Upper lobe of left lung (tissue), 6 donors: ENCODE data around the gene TAS2R16. TPM values are rescaled to one million over a fixed set of nuclear protein-coding genes. Genes with fewer than 3 reads are reported as not detected.

Source experiments
- ATAC-seq, 2 donors: fragments of 200-7000 bp; cut with Tn5 transposase; one replicate each; pipeline ENCODE4 v1.9.1; 2022; ENCODE audit warnings: mild to moderate bottlenecking in 2 of 2, moderate library complexity in 2 of 2; ENCODE audit not compliant: low FRiP score in 2 of 2
- DNase-seq, 2 donors: peaks; one replicate each; pipeline ENCODE4 v3.0.0-alpha.2; 2019 to 2020
- H3K27ac ChIP-seq, 4 donors: fragments of 200-600 bp; sonication (generic); one replicate each; pipeline ENCODE4 v1.5.1; 2016 to 2019
- H3K27me3 ChIP-seq, 4 donors: fragments of 200-600 bp; sonication (generic); one replicate each; pipeline ENCODE4 v1.5.1; 2017 to 2019
- H3K36me3 ChIP-seq, 4 donors: fragments of 200-600 bp; sonication (generic); one replicate each; pipeline ENCODE4 v1.5.1; 2016 to 2019
- H3K4me1 ChIP-seq, 4 donors: fragments of 200-600 bp; sonication (generic); one replicate each; pipeline ENCODE4 v1.5.1; 2018 to 2019
- H3K4me3 ChIP-seq, 4 donors: fragments of 200-600 bp; sonication (generic); one replicate each; pipeline ENCODE4 v1.5.1; 2017 to 2019; ENCODE audit warnings: mild to moderate bottlenecking in 2 of 4, moderate library complexity in 1 of 4
- H3K9me3 ChIP-seq, 4 donors: fragments of 200-600 bp; sonication (generic); one replicate each; pipeline ENCODE4 v1.5.1; 2018 to 2019
- EP300 ChIP-seq, 4 donors: sonication (generic); formaldehyde crosslinking; IDR thresholded peaks; one replicate each; pipeline ENCODE4 v1.5.1; 2017; ENCODE audit warnings: antibody characterized with exemption in 4 of 4, control low read depth in 2 of 4
- POLR2A ChIP-seq, 4 donors: fragments of 450-650 bp; IDR thresholded peaks; one replicate each; pipeline ENCODE4 v1.5.1; 2016 to 2017; ENCODE audit warnings: antibody characterized with exemption in 4 of 4, mild to moderate bottlenecking in 2 of 4
- POLR2AphosphoS5 ChIP-seq, 2 donors: sonication (generic); formaldehyde crosslinking; IDR thresholded peaks; one replicate each; pipeline ENCODE4 v1.5.1; 2017; ENCODE audit warnings: antibody characterized with exemption in 2 of 2
- WGBS, 2 donors: methylation state at CpG; one replicate each; pipeline ENCODE4 v1.1.5; 2017 to 2018; 5-methylcytosine and 5-hydroxymethylcytosine counted together
- total RNA-seq, 6 donors: library from RNA; depleted of rRNA in 4 of 6; stranded (reverse); fragments of >200 nt in 4 of 6; gene quantifications; one replicate each; pipeline versions ENCODE4 v1.1.0 to v1.2.1, GENCODE V29; 2016 to 2021
- TF ChIP-seq, protein P1 (sequence below), 6 experiments: fragments of 450-650 bp in 4 of 6; fragments of 200-600 bp in 2 of 6; sonication (generic) in 2 of 6; IDR thresholded peaks; one replicate each; pipeline ENCODE4 v1.5.1; 2016 to 2019; ENCODE audit warnings: antibody characterized with exemption in 6 of 6
- donor health status: DM: no; HTN: no; CAD: no; lungs with moderate emphysema.
- donor health status: DM: no; HTN: yes; CAD: no; lungs with severe emphysema.

The TAS2R16 gene
- total RNA-seq, 6 donors from 2014 or later: not detected

DNA sequence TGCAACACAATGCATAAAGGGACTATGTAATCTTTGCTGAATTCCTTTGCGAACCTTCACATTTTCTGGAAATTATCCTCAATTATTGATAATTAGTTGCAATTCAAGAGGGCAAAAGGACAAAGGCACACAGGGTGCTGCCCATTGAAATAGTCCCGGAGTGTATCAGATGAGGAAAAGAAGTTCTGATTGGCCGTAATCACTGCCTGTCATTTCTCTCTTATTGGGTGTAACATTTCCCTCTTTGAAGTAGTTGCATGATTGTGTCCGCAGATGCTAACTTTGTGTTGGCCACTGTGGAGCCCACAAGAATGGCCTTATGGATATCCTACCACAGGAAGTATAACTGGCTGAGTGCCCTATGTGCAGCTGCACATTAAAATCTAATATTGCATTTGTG is 35.1 kb upstream of the TAS2R16 start:
- H3K4me3 ChIP-seq: no peak overlapping the region
- TF ChIP-seq, protein P1, sequence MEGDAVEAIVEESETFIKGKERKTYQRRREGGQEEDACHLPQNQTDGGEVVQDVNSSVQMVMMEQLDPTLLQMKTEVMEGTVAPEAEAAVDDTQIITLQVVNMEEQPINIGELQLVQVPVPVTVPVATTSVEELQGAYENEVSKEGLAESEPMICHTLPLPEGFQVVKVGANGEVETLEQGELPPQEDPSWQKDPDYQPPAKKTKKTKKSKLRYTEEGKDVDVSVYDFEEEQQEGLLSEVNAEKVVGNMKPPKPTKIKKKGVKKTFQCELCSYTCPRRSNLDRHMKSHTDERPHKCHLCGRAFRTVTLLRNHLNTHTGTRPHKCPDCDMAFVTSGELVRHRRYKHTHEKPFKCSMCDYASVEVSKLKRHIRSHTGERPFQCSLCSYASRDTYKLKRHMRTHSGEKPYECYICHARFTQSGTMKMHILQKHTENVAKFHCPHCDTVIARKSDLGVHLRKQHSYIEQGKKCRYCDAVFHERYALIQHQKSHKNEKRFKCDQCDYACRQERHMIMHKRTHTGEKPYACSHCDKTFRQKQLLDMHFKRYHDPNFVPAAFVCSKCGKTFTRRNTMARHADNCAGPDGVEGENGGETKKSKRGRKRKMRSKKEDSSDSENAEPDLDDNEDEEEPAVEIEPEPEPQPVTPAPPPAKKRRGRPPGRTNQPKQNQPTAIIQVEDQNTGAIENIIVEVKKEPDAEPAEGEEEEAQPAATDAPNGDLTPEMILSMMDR (IDR thresholded peaks at IDR 0.05): no peak
- TF ChIP-seq POLR2A (IDR thresholded peaks at IDR 0.05) (no peak), POLR2AphosphoS5 (IDR thresholded peaks at IDR 0.05) (no peak), EP300 (IDR thresholded peaks at IDR 0.05) (no peak)
- 93 to 95% methylated on average over 4 of the region's 4 CpGs for WGBS, 2 donors

DNA sequence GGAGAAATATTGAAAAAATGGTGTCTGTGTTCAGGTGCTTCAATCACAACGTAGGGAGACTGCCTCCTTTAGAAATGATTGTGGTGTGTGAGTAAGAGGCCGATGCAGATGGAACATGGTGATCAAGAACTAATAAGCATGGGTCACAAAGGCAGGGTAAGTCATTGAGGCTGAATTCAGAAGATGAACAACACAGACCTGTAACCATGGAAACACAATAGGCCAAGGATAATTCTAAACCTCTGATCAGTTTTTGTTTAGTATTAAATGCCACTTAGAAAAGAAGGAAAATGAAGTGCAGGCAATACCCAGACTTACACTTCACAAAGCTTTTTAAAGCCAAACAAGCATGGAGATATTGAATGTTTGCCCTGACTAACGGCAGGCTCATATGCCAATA is 32.8 kb upstream of the TAS2R16 start:
- no peak overlapping the region for H3K4me3 ChIP-seq
- no peak for ATAC-seq
- WGBS, 2 donors: 78 to 79% methylated on average over 3 of the region's 3 CpGs

More for the DNA sequence above, 35.1 kb upstream of the TAS2R16 start:
- no peak for ATAC-seq
- no peak overlapping the region for H3K27ac ChIP-seq
- H3K4me1 ChIP-seq: no peaks in the 10 kb centered on the region
- DNase-seq: no peak
- no peaks in the 10 kb centered on the region for H3K9me3 ChIP-seq
- H3K36me3 ChIP-seq: no peaks in the 10 kb centered on the region
- no peaks in the 10 kb centered on the region for H3K27me3 ChIP-seq

DNA sequence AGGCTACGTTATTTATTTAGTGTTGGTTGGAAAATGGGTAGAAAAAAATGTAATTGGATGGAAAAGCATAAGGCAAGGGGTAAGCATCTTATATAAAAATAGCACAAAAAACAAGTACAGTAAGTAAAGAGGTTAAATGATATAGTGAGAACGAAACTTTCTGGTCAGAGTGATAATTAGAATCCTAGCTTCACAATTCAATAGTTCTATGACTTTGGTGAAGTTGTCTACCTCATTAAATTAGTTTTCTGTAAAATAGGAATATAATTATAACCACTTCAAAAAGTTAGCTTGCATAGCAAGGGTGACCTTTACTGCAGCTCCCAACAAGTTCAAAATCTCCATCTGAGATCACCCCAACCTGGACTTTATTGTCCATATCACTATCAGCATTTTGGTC is 30.8 kb upstream of the TAS2R16 start:
- ATAC-seq: no peak
- WGBS, 2 donors: 77 to 86% methylated on average over 2 of the region's 2 CpGs
- no peaks in the 10 kb centered on the region for H3K4me1 ChIP-seq

More for the DNA sequence above, 32.8 kb upstream of the TAS2R16 start:
- no peaks in the 10 kb centered on the region for H3K36me3 ChIP-seq
- no peaks in the 10 kb centered on the region for H3K9me3 ChIP-seq
- TF ChIP-seq POLR2A (IDR thresholded peaks at IDR 0.05) (no peak), EP300 (IDR thresholded peaks at IDR 0.05) (no peak), POLR2AphosphoS5 (IDR thresholded peaks at IDR 0.05) (no peak)
- TF ChIP-seq, protein P1 (IDR thresholded peaks at IDR 0.05): no peak
- no peak overlapping the region for H3K27ac ChIP-seq
- no peaks in the 10 kb centered on the region for H3K27me3 ChIP-seq
- no peak for DNase-seq
- no peaks in the 10 kb centered on the region for H3K4me1 ChIP-seq

DNA sequence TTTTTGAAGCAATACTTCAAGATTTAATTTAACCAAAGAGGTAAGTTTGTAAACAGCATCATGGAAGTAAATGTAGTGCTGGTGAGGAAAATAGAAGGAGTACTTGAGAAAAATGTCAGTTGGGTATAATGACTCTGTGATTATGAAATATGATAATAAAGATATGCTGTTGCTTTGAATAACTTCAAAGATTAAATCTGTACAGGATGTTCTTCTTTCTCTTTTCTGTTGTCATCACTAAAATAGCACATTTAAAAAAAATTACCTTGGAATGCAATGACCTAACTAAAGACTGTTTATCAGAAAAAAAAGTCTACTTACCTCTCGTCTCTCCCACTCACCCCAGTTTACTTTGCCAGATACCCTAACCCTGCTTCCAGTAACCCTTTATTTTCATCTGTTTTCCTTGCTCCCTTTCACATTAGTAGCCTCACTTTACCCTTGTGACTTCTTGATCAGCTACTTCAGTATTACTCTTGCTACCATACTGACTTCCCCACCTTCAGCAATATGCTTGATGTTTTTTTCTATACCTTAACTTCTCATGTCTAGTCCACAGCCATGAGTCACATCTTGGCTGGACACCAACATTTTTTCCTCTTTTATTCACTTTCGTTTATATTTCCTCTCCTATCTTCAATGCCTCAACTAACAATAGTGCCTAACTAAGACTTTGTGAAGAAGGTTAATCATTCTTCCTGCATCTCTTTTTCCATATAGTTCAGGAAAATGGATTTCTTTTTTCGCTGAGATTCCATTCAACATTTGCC is 29.7 kb upstream of the TAS2R16 start:
- TF ChIP-seq, protein P1 (IDR thresholded peaks at IDR 0.05): no peak
- TF ChIP-seq POLR2AphosphoS5 (IDR thresholded peaks at IDR 0.05): no peak
- no peak for TF ChIP-seq EP300 (IDR thresholded peaks at IDR 0.05)
- TF ChIP-seq POLR2A (IDR thresholded peaks at IDR 0.05): no peak
- no peak for DNase-seq
- WGBS, 2 donors: 47 to 49% methylated on average over 3 of the region's 3 CpGs
- no peak overlapping the region for H3K4me3 ChIP-seq
- ATAC-seq: no peak
- no peaks in the 10 kb centered on the region for H3K27me3 ChIP-seq
- no peak overlapping the region for H3K27ac ChIP-seq
- H3K36me3 ChIP-seq: no peaks in the 10 kb centered on the region
- no peaks in the 10 kb centered on the region for H3K4me1 ChIP-seq
- no peaks in the 10 kb centered on the region for H3K9me3 ChIP-seq

More for the DNA sequence above, 30.8 kb upstream of the TAS2R16 start:
- DNase-seq: no peak
- Histone ChIP-seq H3K9me3 (no peaks in the 10 kb centered on the region), H3K27ac (no peak overlapping the region), H3K4me3 (no peak overlapping the region), H3K36me3 (no peaks in the 10 kb centered on the region), H3K27me3 (no peaks in the 10 kb centered on the region)
- TF ChIP-seq, protein P1 (IDR thresholded peaks at IDR 0.05): no peak
- no peak for TF ChIP-seq POLR2AphosphoS5 (IDR thresholded peaks at IDR 0.05)
- TF ChIP-seq POLR2A (IDR thresholded peaks at IDR 0.05): no peak
- no peak for TF ChIP-seq EP300 (IDR thresholded peaks at IDR 0.05)

DNA sequence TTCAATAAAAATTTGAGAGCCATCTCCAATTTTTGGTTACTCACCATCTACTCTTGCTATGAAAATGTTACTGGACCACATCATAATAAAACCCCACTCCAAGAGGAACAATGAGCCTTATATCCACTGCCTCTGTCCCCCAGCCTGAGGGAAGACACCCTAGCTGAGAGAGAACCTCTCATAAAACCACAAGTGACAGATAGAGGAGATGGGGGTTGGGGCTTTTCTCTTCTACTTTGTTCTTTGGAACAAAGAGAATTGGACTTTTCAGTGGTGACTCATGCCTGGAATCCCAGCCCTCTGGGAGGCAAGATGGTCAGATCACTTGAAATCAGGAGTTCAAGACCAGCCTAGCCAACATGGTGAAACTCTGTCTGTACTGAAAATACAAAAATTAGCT is 27.6 kb upstream of the TAS2R16 start:
- H3K9me3 ChIP-seq: no peaks in the 10 kb centered on the region
- no peak for DNase-seq

More for the DNA sequence above, 27.6 kb upstream of the TAS2R16 start:
- Histone ChIP-seq H3K36me3 (no peaks in the 10 kb centered on the region), H3K27ac (no peak overlapping the region), H3K4me3 (no peak overlapping the region), H3K4me1 (no peaks in the 10 kb centered on the region), H3K27me3 (no peaks in the 10 kb centered on the region)
- TF ChIP-seq, protein P1 (IDR thresholded peaks at IDR 0.05): no peak
- no peak for TF ChIP-seq POLR2A (IDR thresholded peaks at IDR 0.05)
- TF ChIP-seq POLR2AphosphoS5 (IDR thresholded peaks at IDR 0.05): no peak
- TF ChIP-seq EP300 (IDR thresholded peaks at IDR 0.05): no peak
- no peak for ATAC-seq
